Left lung (tissue), 10 donors: ENCODE results near the gene CRYL1. TPM values are rescaled to one million over a fixed set of nuclear protein-coding genes. Genes with fewer than 3 reads are reported as not detected.
A peak's percentile ranks its signal among the peaks of the same experiment; 100 is the strongest.

Experiments used
- ATAC-seq: fragments of 200-7000 bp; cut with Tn5 transposase; one replicate; pipeline ENCODE4 v1.9.1; 2020; ENCODE audit warnings: moderate library complexity
- DNase-seq, 4 donors: peaks; one replicate each; pipeline ENCODE4 v3.0.0-alpha.2; 2013 to 2020
- H3K27ac ChIP-seq, 2 donors: fragments of 200-600 bp; sonication (generic) in 1 of 2; one replicate each; pipeline versions ENCODE4 v1.5.0 to v1.8.0; 2020 to 2021
- H3K27me3 ChIP-seq, 2 donors: fragments of 200-600 bp; sonication (generic) in 1 of 2; one replicate each; pipeline versions ENCODE4 v1.5.0 to v1.8.0; 2020 to 2021
- H3K36me3 ChIP-seq, 2 donors: fragments of 200-600 bp; sonication (generic) in 1 of 2; one replicate each; pipeline versions ENCODE4 v1.5.0 to v1.8.0; 2020 to 2021
- H3K4me1 ChIP-seq, 2 donors: fragments of 200-600 bp; one replicate each; pipeline ENCODE4 v1.8.0; 2021
- H3K4me3 ChIP-seq, 2 donors: fragments of 200-600 bp; sonication (generic) in 1 of 2; one replicate each; pipeline versions ENCODE4 v1.5.0 to v1.8.0; 2020 to 2021; ENCODE audit warnings: mild to moderate bottlenecking in 1 of 2
- H3K9me3 ChIP-seq, 2 donors: fragments of 200-600 bp; sonication (generic) in 1 of 2; one replicate each; pipeline versions ENCODE4 v1.5.0 to v1.8.0; 2020 to 2021
- CTCF ChIP-seq, 2 donors: fragments of 200-600 bp; sonication (generic) in 1 of 2; IDR thresholded peaks; one replicate each; pipeline versions ENCODE4 v1.5.0 to v1.8.0; 2021; ENCODE audit warnings: antibody characterized with exemption in 2 of 2
- intact Hi-C, 2 donors: fragments of 100-400 bp; cut with DNase I; formaldehyde crosslinking; loops; one replicate each; pipeline versions ENCODE4 v1.11.2 to v1.14.2; 2022
- polyA plus RNA-seq, 6 donors: library from polyadenylated mRNA; unstranded; fragments of 120-200 nt; gene quantifications; one replicate each; pipeline ENCODE4 v1.2.1, GENCODE V29; 2013; ENCODE audit not compliant: insufficient read length in 6 of 6
- total RNA-seq, 2 donors: library from RNA; stranded (reverse); fragmentation: NEBNext Ultra II Directional; extraction: Animal tissue kit (Norgen Biotek cat#: 25700); gene quantifications; one replicate each; pipeline ENCODE4 v1.2.1, GENCODE V29; 2021
- donor health status: DM: no; HTN: yes; CAD: no.
- donor health status: DM: no; HTN: no; CAD: no.

The CRYL1 gene
- total and polyA plus RNA-seq, 8 donors, result 15.5 to 31.8 (median 24.6) TPM

DNA sequence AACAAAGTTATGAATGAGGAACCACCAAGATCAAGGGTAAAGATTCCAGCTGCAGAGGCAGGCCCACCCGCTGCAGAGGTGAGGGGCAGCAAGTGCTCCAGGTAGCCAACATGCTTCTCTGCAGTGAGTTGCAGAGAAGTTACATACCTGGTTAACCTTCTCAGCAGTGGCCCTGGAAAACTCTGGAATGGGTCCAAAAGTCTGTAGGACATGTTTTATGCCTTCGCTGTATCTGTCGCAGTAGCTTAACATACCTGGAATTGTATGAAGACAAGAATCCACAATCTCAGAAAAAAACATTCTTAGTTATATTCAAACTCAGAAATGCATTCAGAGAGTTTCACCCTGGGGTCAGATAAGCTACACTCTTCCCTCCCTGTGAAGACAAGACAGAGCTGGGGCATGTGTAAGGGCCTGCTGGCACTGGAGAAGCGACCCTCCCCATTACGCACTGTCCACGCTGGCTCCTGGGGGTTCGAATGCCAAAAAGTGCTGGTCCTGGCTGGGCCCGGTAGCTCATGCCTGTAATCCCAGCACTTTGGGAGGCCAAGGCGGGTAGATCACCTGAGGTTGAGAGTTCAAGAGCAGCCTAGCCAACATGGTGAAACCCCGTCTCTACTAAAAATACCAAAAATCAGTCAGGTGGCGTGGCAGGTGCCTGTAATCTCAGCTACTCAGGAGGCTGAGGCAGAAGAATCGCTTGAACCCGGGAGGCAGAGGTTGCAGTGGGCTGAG, 121.0 kb downstream of the CRYL1 start:
- no peaks in the 10 kb centered on the region for H3K4me1 ChIP-seq
- DNase-seq, result no peak
- no peaks in the 10 kb centered on the region for H3K9me3 ChIP-seq
- no peak for TF ChIP-seq CTCF (IDR thresholded peaks at IDR 0.05)
- H3K36me3 ChIP-seq, result peaks cover 0 to 11% of the 10 kb centered on the region in 2 donors
- H3K4me3 ChIP-seq, result no peak overlapping the region
- H3K27ac ChIP-seq, result no peak overlapping the region
- no peak for ATAC-seq
- intact Hi-C loops, result no loop called here
- H3K27me3 ChIP-seq, result no peaks in the 10 kb centered on the region

DNA sequence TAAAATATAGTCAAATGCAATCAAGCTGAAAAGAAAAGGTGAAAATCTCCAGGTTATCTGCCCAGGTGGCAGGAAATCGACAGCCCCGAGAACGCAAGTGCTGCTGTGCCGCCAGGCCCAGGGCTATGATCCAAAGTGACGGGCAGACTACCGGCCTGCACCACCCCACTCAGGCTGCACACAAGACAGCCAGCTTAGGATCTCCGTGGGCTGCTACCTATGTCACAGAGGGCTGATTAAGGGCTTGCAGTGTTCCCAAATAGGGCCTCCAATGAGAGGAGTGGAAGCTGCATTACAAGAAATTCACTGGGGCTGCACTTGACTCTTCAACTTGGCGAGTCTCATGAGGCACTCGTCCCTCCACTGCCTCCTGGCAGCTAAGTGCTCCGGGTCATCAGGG, 121.8 kb downstream of the CRYL1 start:
- Histone ChIP-seq H3K27ac (no peak overlapping the region), H3K36me3 (peaks cover 0 to 11% of the 10 kb centered on the region in 2 donors), H3K4me3 (no peak overlapping the region), H3K4me1 (no peaks in the 10 kb centered on the region), H3K27me3 (no peaks in the 10 kb centered on the region), H3K9me3 (no peaks in the 10 kb centered on the region)
- ATAC-seq (no peak), DNase-seq (no peak)
- TF ChIP-seq CTCF (IDR thresholded peaks at IDR 0.05), result no peak
- intact Hi-C loops, result no loop called here

- no peaks in the 10 kb centered on the region for H3K4me1 ChIP-seq
- DNase-seq (no peak), ATAC-seq (no peak)
- H3K36me3 ChIP-seq, result peaks cover 0 to 11% of the 10 kb centered on the region in 2 donors
- no peak overlapping the region for H3K4me3 ChIP-seq
- no peak for TF ChIP-seq CTCF (IDR thresholded peaks at IDR 0.05)
- intact Hi-C loops, result no loop called here
- no peaks in the 10 kb centered on the region for H3K27me3 ChIP-seq
- H3K9me3 ChIP-seq, result no peaks in the 10 kb centered on the region
- H3K27ac ChIP-seq, result no peak overlapping the region
These were observed 122.8 kb downstream of the CRYL1 start for GRCh38 chr13:20402881-20403280.

GRCh38 chr13:20401931-20402856, 123.5 kb downstream of the CRYL1 start:
- Histone ChIP-seq H3K27me3 (no peaks in the 10 kb centered on the region), H3K36me3 (peaks cover 0 to 11% of the 10 kb centered on the region in 2 donors), H3K4me3 (no peak overlapping the region), H3K27ac (no peak overlapping the region), H3K9me3 (no peaks in the 10 kb centered on the region), H3K4me1 (no peaks in the 10 kb centered on the region)
- no peak for TF ChIP-seq CTCF (IDR thresholded peaks at IDR 0.05)
- ATAC-seq (no peak), DNase-seq (no peak)
- intact Hi-C loops, result no loop called here

DNA sequence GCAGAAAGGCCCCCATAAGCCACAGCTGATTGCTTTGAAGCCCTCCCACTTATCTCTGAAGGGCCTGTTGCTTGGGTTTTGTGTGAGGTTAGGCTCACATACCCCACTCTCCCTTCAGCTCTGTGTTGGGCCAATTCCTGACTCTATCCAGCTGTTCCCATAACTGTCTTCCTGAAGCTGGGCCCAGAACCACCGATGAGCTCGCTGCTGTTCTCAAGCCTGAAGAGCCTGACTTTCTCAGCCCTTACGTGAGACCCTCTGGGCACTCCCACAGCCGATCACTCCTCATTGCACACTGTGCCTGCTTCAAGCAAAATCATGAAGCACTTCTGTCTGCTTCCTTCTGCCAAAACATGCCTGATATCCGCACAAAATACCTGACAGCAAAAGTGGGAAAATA, 124.1 kb downstream of the CRYL1 start:
- intact Hi-C loops, result no loop called here
- peak in 1 of 4 donors; percentile 25 for DNase-seq
- no peaks in the 10 kb centered on the region for H3K4me1 ChIP-seq
- H3K27ac ChIP-seq, result no peak overlapping the region
- peaks cover 0 to 11% of the 10 kb centered on the region in 2 donors for H3K36me3 ChIP-seq
- H3K27me3 ChIP-seq, result no peaks in the 10 kb centered on the region
- TF ChIP-seq CTCF (IDR thresholded peaks at IDR 0.05), result no peak
- H3K4me3 ChIP-seq, result no peak overlapping the region
- H3K9me3 ChIP-seq, result no peaks in the 10 kb centered on the region
- peak; percentile 22 for ATAC-seq
